Stomach (tissue), 19 donors: Measurements from ENCODE around the gene EYA3. TPM values are rescaled to one million over a fixed set of nuclear protein-coding genes. Genes with fewer than 3 reads are reported as not detected.

ENCODE experiments used
- DNase-seq, 2 donors: peaks; one replicate each; pipeline versions ENCODE4 v3.0.0 to v3.0.0-alpha.2; 2013 to 2019
- H3K27ac ChIP-seq, 5 donors: fragments of 200-600 bp in 4 of 5; sonication (generic) in 4 of 5; one replicate each; pipeline ENCODE4 v1.5.1; 2013 to 2019; ENCODE audit warnings: mild to moderate bottlenecking in 1 of 5, moderate library complexity in 1 of 5
- H3K27me3 ChIP-seq, 3 donors: fragments of 200-600 bp; sonication (generic); one replicate each; pipeline ENCODE4 v1.5.1; 2017 to 2019; ENCODE audit warnings: mixed run types in 1 of 3
- H3K36me3 ChIP-seq, 4 donors: fragments of 200-600 bp; sonication (generic); 1 replicate in 3 of 4; 2 replicates in 1 of 4; pipeline ENCODE4 v1.5.1; 2016 to 2019
- H3K4me1 ChIP-seq, 4 donors: fragments of 200-600 bp; sonication (generic); one replicate each; pipeline ENCODE4 v1.5.1; 2016 to 2019
- H3K4me3 ChIP-seq, 4 donors: fragments of 200-600 bp; sonication (generic) in 3 of 4; one replicate each; pipeline ENCODE4 v1.5.1; 2016 to 2019; ENCODE audit warnings: mild to moderate bottlenecking in 1 of 4
- H3K9me3 ChIP-seq, 4 donors: fragments of 200-600 bp; sonication (generic); one replicate each; pipeline ENCODE4 v1.5.1; 2016 to 2019
- EP300 ChIP-seq: sonication (generic); formaldehyde crosslinking; IDR thresholded peaks from one replicate; pipeline ENCODE4 v1.6.1; 2017; ENCODE audit warnings: antibody characterized with exemption
- POLR2A ChIP-seq, 4 donors: fragments of 450-650 bp; IDR thresholded peaks; one replicate each; pipeline ENCODE4 v1.6.1; 2016; ENCODE audit warnings: antibody characterized with exemption in 4 of 4, control low read depth in 2 of 4, mild to moderate bottlenecking in 1 of 4, moderate library complexity in 1 of 4
- POLR2AphosphoS5 ChIP-seq, 3 donors: sonication (generic); formaldehyde crosslinking; IDR thresholded peaks; one replicate each; pipeline ENCODE4 v1.6.1; 2016; ENCODE audit warnings: antibody characterized with exemption in 3 of 3
- WGBS, 5 donors: extraction: QIAGEN DNeasy Blood & Tissue Kit in 3 of 5; methylation state at CpG; one replicate each; pipeline versions ENCODE4 v1.1.5 to v1.1.7; 2013 to 2018; 5-methylcytosine and 5-hydroxymethylcytosine counted together
- intact Hi-C: fragments of 100-400 bp; cut with DNase I; formaldehyde crosslinking; loops from one replicate; pipeline ENCODE4 v1.15.1; 2023; ENCODE audit warnings: low total_unique reads
- long read RNA-seq, 10 donors: transcript quantifications; one replicate each; lab custom pipeline, GENCODE V29; 2026
- polyA plus RNA-seq, 3 donors: library from polyadenylated mRNA; stranded (reverse); fragments of 200-250 nt; gene quantifications; one replicate each; pipeline ENCODE4 v1.2.3, GENCODE V29; 2013
- total RNA-seq, 5 donors: library from RNA; depleted of rRNA; stranded (reverse); fragments of >200 nt; gene quantifications; one replicate each; pipeline versions ENCODE4 v1.1.0 to v1.2.3, GENCODE V29; 2014 to 2016
- TF ChIP-seq, protein P1 (sequence below), 7 experiments: fragments of 450-650 bp in 4 of 7; fragments of 200-600 bp in 3 of 7; sonication (generic) in 3 of 7; IDR thresholded peaks; one replicate each; pipeline ENCODE4 v1.5.1; 2016 to 2019; ENCODE audit warnings: antibody characterized with exemption in 7 of 7, control low read depth in 2 of 7, mild to moderate bottlenecking in 1 of 7
- donor health status: healthy with polysubstance abuse.
- donor health status: Bipolar disorder and iron deficiency.
- donor health status: healthy.

The EYA3 gene, protein sequence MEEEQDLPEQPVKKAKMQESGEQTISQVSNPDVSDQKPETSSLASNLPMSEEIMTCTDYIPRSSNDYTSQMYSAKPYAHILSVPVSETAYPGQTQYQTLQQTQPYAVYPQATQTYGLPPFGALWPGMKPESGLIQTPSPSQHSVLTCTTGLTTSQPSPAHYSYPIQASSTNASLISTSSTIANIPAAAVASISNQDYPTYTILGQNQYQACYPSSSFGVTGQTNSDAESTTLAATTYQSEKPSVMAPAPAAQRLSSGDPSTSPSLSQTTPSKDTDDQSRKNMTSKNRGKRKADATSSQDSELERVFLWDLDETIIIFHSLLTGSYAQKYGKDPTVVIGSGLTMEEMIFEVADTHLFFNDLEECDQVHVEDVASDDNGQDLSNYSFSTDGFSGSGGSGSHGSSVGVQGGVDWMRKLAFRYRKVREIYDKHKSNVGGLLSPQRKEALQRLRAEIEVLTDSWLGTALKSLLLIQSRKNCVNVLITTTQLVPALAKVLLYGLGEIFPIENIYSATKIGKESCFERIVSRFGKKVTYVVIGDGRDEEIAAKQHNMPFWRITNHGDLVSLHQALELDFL
- 10 to 100 TPM; 11.1 to 38.2 (median 14.5) TPM for total RNA-seq
- polyA plus RNA-seq, result 1 to 10 TPM; 2.9 to 3.6 (median 3.6) TPM
- long read RNA-seq, donor 1, result 0 reads
- long read RNA-seq, donor 2, result 0 reads
- long read RNA-seq, donor 3, result 0 reads
- long read RNA-seq, donor 4, result 0 reads
- long read RNA-seq, donor 5, result 0 reads
- long read RNA-seq, donor 6, result 0 reads
- long read RNA-seq, donor 7, full-length matches to known transcripts, result 2 of 2 reads
- long read RNA-seq, donor 7, partial matches to known transcripts, result 0 of 2 reads
- long read RNA-seq, donor 7, other reads (novel, unspliced or antisense), result 0 of 2 reads
- long read RNA-seq, donor 8, full-length matches to known transcripts, result 2 of 2 reads
- long read RNA-seq, donor 8, partial matches to known transcripts, result 0 of 2 reads
- long read RNA-seq, donor 8, other reads (novel, unspliced or antisense), result 0 of 2 reads
- long read RNA-seq, donor 9, result 0 reads
- long read RNA-seq, donor 10, result 0 reads

- TF ChIP-seq POLR2A (IDR thresholded peaks at IDR 0.05) (no peak), EP300 (no peak), POLR2AphosphoS5 (IDR thresholded peaks at IDR 0.05) (peak; percentile 77 to 92 (median 81))
- TF ChIP-seq, protein P1, sequence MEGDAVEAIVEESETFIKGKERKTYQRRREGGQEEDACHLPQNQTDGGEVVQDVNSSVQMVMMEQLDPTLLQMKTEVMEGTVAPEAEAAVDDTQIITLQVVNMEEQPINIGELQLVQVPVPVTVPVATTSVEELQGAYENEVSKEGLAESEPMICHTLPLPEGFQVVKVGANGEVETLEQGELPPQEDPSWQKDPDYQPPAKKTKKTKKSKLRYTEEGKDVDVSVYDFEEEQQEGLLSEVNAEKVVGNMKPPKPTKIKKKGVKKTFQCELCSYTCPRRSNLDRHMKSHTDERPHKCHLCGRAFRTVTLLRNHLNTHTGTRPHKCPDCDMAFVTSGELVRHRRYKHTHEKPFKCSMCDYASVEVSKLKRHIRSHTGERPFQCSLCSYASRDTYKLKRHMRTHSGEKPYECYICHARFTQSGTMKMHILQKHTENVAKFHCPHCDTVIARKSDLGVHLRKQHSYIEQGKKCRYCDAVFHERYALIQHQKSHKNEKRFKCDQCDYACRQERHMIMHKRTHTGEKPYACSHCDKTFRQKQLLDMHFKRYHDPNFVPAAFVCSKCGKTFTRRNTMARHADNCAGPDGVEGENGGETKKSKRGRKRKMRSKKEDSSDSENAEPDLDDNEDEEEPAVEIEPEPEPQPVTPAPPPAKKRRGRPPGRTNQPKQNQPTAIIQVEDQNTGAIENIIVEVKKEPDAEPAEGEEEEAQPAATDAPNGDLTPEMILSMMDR (IDR thresholded peaks at IDR 0.05), result no peak
- Histone ChIP-seq H3K4me3 (peak within 1 kb of the TSS; percentile 63 to 90 (median 78)), H3K4me1 (peaks cover 24 to 52% (median 37%) of the 10 kb centered on the region in 4 donors), H3K9me3 (no peaks in the 10 kb centered on the region), H3K27me3 (no peaks in the 10 kb centered on the region), H3K36me3 (no peaks in the 10 kb centered on the region), H3K27ac (peak within 1 kb of the TSS; percentile 86 to 91 (median 88))
- intact Hi-C loops, result no loop called here
- WGBS, 5 donors, result 0 to 1% (median 0%) methylated on average over 44 of the region's 44 CpGs
- DNase-seq, result peak; percentile 99 to 100
Observed at GRCh38 chr1:28088168-28088961, at the start of gene EYA3. EYA3 (minus strand) TSS chr1:28088610; CDS start chr1:28058026, 30,584 bp downstream.

DNA sequence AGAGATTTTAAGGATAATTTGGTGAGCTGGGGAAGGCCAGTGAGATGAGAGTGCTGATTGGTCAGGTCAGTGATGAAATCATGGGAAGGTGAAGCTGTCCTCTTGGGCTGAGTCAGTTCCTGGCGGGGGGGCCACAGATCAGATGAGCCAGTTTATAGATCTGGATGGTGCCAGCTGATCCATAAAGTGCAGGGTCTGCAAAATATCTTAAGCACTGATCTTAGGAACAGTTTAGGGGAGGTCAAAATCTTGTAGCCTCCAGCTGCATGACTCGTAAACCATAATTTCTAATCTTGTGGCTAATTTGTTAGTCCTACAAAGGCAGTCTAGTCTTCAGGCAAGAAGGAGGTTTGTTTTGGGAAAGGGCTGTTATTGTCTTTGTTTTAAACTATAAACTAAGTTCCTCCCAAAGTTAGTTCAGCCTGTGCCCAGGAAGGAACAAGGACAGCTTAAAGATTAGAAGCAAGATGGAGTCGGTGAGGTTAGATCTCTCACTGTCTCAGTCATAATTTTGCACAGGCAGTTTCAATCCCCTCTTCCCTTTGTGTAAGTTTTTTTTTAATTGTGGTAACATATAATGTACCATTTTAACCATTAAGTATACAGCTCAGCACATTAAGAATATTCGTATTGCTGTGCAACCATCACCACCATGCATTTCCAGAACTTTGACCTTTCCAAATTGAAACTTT, 48.7 kb upstream of the EYA3 start:
- Histone ChIP-seq H3K9me3 (no peaks in the 10 kb centered on the region), H3K27ac (no peak overlapping the region), H3K4me1 (peaks cover 0 to 14% (median 0%) of the 10 kb centered on the region in 4 donors), H3K27me3 (no peaks in the 10 kb centered on the region), H3K36me3 (no peaks in the 10 kb centered on the region), H3K4me3 (no peak overlapping the region)
- 77 to 86% (median 86%) methylated on average over 4 of the region's 4 CpGs for WGBS, 5 donors
- intact Hi-C loops, result no loop called here
- DNase-seq, result no peak
- TF ChIP-seq EP300, result no peak
- TF ChIP-seq, protein P1 (IDR thresholded peaks at IDR 0.05), result no peak
- TF ChIP-seq POLR2AphosphoS5 (IDR thresholded peaks at IDR 0.05), result no peak
- TF ChIP-seq POLR2A (IDR thresholded peaks at IDR 0.05), result no peak

DNA sequence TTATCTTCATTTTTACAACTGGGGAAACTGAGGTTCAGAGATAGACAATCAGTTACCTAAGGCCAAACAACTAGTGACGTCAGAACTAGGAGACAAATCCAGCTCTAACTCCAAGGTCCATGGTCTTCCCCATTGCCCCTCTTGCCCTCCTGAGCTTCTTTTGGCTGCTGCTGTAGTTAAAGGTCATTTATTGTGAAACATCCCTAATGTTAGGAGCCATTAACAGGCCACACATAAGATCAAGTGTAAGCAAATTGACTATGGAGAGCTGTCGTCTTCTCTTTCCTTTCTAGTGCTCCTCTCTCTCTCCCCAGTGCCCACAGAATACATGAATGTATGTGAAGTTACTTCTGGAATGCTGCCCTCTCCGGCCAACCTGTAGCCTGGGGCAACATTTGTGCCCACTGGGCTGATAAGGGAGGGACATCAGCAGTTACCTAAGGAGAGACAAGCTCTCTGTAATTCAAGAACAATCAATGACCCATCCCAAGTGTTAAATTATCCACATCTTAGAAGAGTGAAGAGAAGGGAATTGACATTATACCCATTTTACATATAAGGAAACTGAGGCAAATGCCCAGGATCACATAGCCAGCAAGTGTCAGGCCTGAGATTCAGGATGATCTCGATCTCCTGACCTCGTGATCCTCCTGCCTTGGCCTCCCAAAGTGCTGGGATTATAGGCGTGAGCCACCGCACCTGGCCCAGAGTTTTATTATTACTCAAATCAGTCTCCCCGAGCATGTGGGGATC, 47.9 kb upstream of the EYA3 start:
- Histone ChIP-seq H3K27ac (peak overlapping the region in 2 of 5 donors; percentile 50 to 73), H3K4me3 (no peak overlapping the region), H3K4me1 (peaks cover 0 to 14% (median 0%) of the 10 kb centered on the region in 4 donors), H3K27me3 (no peaks in the 10 kb centered on the region), H3K9me3 (no peaks in the 10 kb centered on the region), H3K36me3 (no peaks in the 10 kb centered on the region)
- TF ChIP-seq EP300 (no peak), POLR2A (IDR thresholded peaks at IDR 0.05) (no peak), POLR2AphosphoS5 (IDR thresholded peaks at IDR 0.05) (no peak)
- TF ChIP-seq, protein P1 (IDR thresholded peaks at IDR 0.05), result no peak
- intact Hi-C loops, result no loop called here
- no peak for DNase-seq
- 83 to 92% (median 85%) methylated on average over 8 of the region's 8 CpGs for WGBS, 5 donors
